Activated CD4-positive, CD25-positive, alpha-beta regulatory T cell (primary cell): ENCODE measurements around the gene CD59.
"Not testable (repeated sequence)": the region's sequence is repeated elsewhere in the genome, so short reads cannot be mapped to it uniquely, and the experiment has no call there.

Experiments
- DNase-seq, 4 experiments: peaks; one replicate each; lab custom pipeline; 2025; lab: John Stamatoyannopoulos, UW

The CD59 gene

GRCh38 chr11:33713151-33713855 is 22.9 kb downstream of the CD59 start:
- no peak for DNase-seq

GRCh38 chr11:33712436-33712835 is 23.8 kb downstream of the CD59 start:
- DNase-seq: no peak

GRCh38 chr11:33709466-33709865 is 26.8 kb downstream of the CD59 start:
- no peak for DNase-seq

GRCh38 chr11:33708985-33709384 is 27.2 kb downstream of the CD59 start:
- no peak for DNase-seq

- DNase-seq: not testable (repeated sequence)
Observed at GRCh38 chr11:33707831-33708230, 28.4 kb downstream of the CD59 start.

- no peak for DNase-seq
Observed at GRCh38 chr11:33706966-33707365, 29.3 kb downstream of the CD59 start.

GRCh38 chr11:33706546-33706945 is 29.7 kb downstream of the CD59 start:
- no peak for DNase-seq

- DNase-seq: no peak
Observed at GRCh38 chr11:33704240-33705002, 31.8 kb downstream of the CD59 start.

- DNase-seq: no peak
Observed at GRCh38 chr11:33703788-33704187, 32.4 kb downstream of the CD59 start.

GRCh38 chr11:33703234-33703633 is 33.0 kb downstream of the CD59 start:
- DNase-seq: no peak

- no peak for DNase-seq
Observed at GRCh38 chr11:33701302-33702230, 34.7 kb downstream of the CD59 start.

- DNase-seq: peak; percentile 87 to 95 (median 90)
Observed at GRCh38 chr11:33700502-33701271, 35.5 kb downstream of the CD59 start, which contains the start of gene C11orf91. C11orf91 (minus strand) TSS chr11:33700826; CDS start chr11:33700740, 86 bp downstream.

- no peak for DNase-seq
Observed at GRCh38 chr11:33700063-33700501, 36.1 kb downstream of the CD59 start.

- DNase-seq: no peak
Observed at GRCh38 chr11:33699515-33700062, 36.6 kb downstream of the CD59 start.

- no peak for DNase-seq
Observed at GRCh38 chr11:33698921-33699320, 37.3 kb downstream of the CD59 start.

- no peak for DNase-seq
Observed at GRCh38 chr11:33697997-33698396, 38.2 kb downstream of the CD59 start.

GRCh38 chr11:33696931-33697638 is 39.1 kb downstream of the CD59 start:
- no peak for DNase-seq

GRCh38 chr11:33696411-33696810 is 39.8 kb downstream of the CD59 start:
- DNase-seq: no peak

GRCh38 chr11:33695051-33695566 is 41.1 kb downstream of the CD59 start:
- no peak for DNase-seq

- no peak for DNase-seq
Observed at GRCh38 chr11:33694346-33695050, 41.7 kb downstream of the CD59 start.
